ENCODE measurements around the gene ST6GALNAC1.
"Not testable (repeated sequence)": the region's sequence is repeated elsewhere in the genome, so short reads cannot be mapped to it uniquely, and the experiment has no call there.

ST6GALNAC1 gene

DNA sequence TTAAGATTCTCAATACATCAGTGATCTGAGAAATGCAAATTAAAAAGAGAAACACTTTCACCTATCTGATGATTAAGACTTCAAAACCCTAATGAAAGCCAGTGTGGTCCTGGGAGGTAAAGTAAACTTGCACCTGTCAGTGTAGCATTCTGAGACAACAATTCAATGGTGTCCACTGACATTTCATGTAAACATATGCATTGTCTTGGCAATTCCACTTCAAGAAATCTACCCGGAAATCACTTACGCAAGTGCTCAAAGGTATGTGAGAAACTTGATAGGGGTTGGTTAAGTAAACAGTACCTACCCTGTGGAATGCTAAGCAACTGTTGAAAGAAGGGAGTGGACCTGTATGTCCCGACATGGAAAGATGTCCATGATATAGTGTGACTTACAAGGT is 2.1 kb downstream of the ST6GALNAC1 start:
- DNase-seq: no peak

DNA sequence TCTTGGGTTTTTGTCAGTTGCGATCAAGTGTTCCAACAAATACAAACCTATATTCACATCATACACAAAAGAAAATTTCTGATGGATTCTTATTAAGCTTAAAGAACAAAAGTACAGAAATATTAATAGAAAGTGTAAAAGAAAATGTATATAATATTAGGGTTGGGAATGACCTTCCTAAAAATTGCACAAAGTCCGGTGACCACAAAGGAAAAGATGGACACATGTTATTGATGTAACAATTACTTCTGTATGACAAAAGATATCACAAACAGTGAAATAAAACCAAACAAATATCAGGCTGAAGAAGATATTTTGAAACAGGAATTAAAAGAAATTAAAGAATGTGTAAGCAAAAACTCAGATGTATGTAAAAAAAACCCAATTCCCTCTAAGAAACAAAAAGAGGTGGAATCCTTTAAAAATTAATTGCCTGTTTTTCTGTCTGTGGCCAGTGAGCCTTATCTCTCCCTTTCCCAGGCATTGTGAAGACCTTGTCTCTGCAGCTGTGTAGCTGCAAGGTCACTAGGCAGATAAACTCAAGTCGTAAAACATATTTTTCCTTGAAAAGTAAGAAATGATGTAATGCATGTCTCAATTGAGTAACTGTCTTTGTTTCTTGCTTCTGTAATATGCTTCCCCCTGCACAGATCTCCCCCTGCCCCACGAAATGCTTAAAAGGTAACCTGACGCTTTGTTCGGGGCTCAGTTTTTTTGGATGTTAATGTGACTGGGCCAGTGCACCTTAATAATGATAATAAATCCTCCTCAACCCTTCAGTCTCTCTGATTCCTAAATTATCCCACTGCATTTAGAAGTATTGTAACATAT is 2.8 kb downstream of the ST6GALNAC1 start:
- DNase-seq: no peak

- DNase-seq: no peak
These were observed 5.3 kb downstream of the ST6GALNAC1 start for GRCh38 chr17:76638263-76638662.

GRCh38 chr17:76636486-76637206 is 6.9 kb downstream of the ST6GALNAC1 start:
- DNase-seq: not testable (repeated sequence)

GRCh38 chr17:76635659-76636360 is 7.7 kb downstream of the ST6GALNAC1 start:
- no peak for DNase-seq

DNA sequence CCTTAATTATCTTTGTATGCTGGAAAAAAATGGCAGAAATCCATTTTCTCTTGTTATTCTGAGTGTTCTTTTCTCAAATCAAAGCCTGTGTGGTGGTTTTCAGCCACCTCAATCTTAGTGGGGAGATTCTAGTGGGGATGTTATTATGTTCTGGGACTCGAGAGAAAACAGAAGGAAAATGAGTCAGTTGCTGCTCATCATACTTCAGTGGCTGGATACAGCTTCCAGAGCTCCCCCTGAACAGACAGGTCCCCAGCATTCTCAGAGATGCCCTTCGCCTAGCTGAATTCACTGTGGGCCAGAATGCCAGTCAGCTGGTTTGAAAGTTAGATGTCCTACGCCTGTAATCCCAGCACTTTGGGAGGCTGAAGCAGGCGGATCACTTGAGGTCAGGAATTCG is 8.5 kb downstream of the ST6GALNAC1 start:
- DNase-seq: no peak

- no peak for DNase-seq
These were observed 9.8 kb downstream of the ST6GALNAC1 start for GRCh38 chr17:76633628-76634328.

DNA sequence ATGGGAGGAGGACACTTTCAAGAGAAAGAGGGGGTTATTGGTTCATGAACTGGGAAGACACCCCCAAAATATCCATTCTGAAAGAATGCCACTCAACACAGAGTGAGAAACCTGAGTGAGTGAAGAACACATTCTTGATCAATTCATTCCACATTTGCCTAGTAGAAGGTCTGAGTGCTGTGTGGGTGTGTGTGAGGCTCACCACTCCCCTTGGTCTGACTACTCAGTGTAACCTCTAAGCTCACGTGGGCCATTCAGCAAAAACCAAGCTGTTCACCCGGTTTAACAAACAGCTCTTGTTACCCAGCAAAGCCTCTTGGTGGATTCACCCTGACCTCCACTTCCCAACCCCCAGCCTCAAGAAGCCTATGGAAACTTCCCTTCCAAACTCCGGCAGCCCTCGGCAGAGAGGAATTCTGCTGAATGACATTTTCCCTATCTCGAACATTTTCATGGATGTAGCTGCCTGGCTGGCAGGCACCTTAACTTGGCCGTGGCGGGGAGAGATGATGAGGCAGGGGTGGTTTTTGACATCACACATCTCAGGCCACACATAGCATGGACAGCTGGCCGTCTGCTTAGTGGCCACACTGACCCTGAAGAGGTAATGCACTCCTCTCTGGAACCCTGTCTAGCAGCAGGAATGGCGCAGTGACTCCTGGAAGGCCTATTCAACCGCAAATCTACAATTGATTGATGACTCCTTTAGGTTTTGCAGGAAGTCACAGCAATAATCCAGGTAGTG is 11.6 kb downstream of the ST6GALNAC1 start:
- peak in 2 of 6 experiments; percentile 4 to 7 for DNase-seq

DNA sequence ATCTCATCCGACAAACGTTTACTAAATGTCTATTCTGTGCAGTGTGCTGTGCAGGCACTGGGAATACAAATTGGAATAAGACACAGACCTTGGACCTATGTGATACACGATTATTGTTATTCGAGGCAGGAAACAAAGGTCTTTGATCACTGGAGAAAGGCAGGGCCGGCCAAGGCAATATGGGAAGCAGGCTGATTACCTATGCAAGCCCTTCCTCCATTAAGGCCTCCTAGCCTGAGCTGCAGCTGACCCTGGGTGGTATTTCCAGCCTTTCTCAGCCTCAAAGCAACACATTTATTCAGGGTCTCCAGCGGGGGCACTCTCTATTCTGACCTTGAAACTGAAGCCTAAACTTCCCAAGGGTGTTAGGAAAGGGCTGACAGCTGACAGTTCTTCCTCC is 13.4 kb downstream of the ST6GALNAC1 start:
- DNase-seq: no peak

- no peak for DNase-seq
These were observed 16.0 kb downstream of the ST6GALNAC1 start for GRCh38 chr17:76627510-76627909.

DNA sequence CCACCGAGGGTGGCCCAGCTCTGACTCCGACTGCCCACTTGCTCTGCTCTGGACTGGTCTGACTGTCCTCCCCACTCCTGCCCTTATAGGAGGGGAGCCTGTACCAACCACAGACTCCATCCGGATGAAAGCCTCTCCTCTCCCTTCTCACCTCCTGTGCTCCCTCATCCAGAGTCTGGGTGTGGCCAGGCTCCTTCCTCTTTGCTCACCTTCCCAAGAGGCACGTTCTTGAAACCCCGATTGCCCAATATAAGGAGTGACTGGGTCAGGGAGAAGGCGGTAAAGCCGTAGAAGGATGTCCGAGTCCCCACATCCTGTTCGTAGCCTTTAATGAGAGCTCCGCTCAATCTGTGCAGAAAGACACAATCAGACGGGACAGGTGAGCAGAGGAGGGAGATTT is 17.1 kb downstream of the ST6GALNAC1 start:
- DNase-seq: no peak

- no peak for DNase-seq
These were observed 18.1 kb downstream of the ST6GALNAC1 start for GRCh38 chr17:76625496-76625895.

DNA sequence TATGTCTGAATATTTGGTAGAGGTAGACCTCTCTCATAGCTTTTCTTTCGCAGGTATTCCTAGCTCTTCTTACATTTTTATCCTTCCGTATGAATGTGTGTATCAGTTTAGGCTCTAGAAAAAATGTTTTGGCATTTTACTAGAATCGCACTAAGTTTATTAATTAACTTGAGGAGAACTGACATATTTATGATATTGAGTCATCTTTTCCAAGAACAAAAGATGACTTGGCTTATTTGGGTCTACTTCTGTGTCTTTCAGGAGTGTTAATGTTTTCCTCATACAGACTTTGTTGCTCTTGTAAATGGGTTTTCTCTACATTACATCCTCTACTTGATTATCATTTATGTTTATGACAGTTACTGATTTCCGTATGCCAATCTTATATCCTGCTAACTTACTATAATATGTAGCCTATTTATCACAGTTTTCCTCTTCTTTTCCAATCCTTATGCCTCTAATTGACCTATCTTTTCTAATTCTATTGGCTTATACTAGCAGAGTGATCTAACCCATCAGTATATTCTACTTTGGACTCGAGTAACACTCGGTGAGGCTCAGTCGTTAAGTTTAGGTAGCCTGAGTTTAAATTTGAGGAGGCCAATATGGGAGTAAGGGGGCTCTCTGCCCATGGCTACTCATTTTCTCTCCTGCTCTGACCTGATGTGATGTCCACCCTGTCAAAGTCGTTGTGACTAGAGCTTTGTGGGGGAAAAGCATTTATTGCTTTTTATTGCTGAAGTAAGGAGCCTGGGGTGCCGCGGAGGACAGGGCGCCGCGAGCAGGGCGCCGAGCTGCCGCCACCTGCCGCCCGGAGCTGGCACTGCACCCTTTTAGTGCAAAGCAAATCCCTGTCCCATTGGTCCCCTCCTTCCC is 20.0 kb downstream of the ST6GALNAC1 start:
- DNase-seq: peak; percentile 37 to 70 (median 59)

DNA sequence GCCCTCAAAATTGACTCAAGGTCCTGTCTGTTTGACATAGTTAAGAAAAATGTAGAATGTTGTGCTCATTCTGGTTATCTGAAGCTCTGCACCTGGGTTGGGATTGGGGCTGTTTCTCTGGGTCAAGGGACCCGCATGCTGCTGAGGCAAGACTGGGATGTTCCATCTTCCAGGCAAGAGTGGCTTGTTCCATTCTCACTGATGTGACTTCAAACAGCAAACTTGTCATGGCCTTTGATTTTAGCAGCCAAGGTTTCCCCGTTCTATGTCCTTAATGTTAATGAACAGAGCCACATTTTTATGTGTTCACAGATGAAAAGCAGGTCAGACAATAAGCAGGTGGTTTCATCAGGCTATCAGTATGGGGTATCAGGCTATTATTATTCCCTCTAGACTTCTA is 25.7 kb downstream of the ST6GALNAC1 start:
- no peak for DNase-seq

DNA sequence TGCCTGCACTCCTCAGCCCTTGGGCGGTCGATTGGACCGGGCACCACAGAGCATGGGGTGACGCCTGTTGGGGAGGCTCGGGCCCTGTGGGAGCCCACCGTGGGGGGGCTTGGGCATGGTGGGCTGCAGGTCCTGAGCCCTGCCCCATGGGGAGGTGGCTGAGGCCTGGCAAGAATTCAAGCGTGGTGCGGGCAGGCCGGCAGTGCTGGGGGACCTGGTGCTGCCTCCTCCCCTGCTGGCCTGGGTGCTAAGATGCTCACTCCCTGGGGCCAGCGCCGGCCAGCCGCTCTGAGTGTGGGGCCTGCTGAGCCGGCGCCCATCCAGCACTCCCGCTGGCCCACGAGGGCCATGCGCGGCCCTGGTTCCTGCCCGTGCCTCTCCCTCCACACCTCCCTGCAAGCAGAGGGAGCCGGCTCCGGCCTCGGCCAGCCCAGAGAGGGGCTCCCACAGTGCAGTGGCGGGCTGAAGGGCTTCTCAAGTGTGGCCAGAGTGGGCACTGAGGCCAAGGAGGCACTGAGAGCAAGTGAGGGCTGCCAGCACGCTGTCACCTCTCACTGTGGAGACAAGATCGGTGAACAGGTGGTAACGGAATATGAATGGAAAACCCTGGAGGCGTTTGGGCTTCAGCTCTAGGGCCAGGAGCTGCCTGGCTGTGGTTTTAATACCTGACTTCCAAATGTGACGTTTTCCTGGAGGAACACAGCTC is 28.5 kb downstream of the ST6GALNAC1 start:
- DNase-seq: no peak

DNA sequence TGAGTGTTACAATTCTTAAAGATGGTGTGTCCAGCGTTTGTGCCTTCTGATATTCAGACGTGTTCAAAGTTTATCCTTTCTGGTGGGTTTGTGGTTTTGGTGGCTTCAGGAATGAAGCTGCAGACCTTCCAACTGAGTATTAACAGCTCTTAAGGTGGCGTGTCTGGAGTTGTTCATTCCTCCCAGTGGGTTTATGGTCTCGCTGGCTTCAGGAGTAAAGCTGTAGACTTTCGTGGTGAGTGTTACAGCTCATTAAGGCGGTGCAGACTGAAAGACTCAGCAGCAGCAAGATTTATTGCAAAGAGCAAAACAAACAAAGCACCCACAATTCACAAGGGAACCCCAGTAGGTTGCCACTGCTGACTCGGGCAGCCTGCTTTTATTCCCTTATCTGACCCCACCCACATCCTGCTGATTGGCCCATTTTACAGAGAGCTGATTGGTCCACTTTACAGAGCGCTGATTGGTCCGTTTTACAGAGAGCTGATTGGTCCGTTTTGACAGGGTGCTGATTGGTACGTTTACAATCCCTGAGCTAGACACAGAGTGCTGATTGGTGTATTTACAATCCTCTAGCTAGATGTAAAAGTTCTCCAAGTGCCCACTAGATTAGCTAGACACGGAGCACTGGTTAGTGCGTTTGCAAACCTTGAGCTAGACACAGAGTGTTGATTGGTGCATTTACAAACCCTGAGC is 29.3 kb downstream of the ST6GALNAC1 start:
- DNase-seq: not testable (repeated sequence)

DNA sequence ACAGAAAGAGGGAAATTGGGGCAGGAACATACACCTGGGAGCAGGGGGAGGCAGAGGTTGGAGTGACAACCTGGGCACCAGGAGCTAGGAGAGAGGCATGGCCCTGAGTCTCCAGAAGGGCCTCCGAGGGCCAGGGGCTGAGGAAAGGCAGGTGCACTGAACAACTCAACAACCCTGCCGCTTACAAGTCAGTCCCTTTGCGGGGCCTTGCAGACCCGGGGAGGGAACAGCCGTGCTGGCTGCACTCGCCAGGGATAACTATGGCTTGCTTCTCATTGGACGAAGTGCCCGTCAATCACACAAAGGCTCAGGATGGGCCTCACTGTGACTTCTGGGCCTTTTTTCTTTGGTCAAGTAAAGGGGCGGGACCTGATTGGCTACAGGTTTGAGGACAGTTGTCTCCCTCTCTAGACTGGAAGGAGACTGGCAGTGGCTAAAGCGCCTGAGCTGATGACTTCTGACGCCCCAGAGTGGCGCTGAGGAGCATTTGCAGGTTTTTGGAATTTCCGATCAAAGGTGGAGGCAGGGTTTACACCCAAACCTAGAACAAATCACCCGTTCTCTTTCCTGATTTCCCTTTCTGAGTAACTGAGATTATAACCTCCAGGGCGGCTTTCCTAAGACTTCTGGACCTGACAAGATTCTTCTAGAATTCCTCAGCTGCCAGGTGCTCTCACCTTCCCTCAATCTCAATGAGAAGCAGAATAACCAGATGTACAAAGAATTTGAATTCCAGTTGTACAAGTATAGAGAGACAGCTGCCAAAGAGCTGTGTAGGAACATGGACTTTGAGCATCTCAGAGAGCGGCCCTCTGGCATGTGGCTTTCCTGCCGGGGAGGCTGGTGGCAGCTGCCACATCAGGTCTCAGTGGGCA is 30.3 kb downstream of the ST6GALNAC1 start:
- no peak for DNase-seq

- no peak for DNase-seq
These were observed 31.1 kb downstream of the ST6GALNAC1 start for GRCh38 chr17:76612465-76612864.

DNA sequence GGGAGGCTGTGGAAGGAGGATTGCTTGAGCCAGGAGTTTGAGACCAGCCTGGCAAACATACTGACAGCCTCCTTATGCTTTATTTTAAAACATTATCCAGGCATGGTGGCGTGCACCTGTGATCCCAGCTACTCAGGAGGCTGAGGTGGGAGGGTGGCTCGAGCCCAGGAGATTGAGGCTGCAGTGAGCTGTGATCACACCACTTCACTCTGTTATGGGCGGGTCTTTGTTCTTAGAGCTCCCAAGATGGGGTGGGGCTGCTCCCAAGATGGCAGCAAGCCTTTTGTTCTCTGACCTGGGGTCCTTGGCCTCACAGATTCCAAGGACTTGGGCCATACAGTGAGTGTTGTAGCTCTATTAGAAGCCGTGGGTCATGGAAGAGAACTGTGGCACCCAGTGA is 31.8 kb downstream of the ST6GALNAC1 start:
- DNase-seq: no peak
